HG02852 (cell line): ENCODE measurements around the gene TMEM238L.

ENCODE experiments used
- ATAC-seq: cut with Tn5 transposase; IDR thresholded peaks from one replicate; pipeline ENCODE4 v1.9.1; 2021; ENCODE audit warnings: mild to moderate bottlenecking, moderate library complexity; ENCODE audit not compliant: unreplicated experiment

The TMEM238L gene

GRCh38 chr17:10748531-10749181 lies 55.2 kb downstream of the TMEM238L start:
- ATAC-seq: no peak

DNA sequence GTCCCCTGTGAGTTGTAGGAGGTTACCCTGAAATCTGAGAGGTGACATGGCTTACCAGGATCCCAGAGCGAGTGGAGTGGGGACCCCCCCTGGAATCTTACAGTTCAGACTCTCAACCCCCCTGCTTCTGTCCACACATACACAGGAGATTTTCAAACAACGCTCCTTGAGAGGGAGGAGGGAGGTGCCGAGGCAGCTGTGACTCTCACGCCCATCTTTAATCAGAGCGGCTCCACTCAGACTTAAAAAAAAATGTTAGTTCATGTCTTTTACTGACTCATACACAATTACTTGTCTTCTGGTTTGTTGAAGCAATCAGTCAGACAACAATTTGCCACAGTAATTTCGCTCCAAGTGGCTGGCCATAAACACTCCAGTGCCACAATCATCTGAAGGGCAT lies 58.7 kb downstream of the TMEM238L start:
- no peak for ATAC-seq
